Heart right ventricle (tissue), 16 donors: ENCODE measurements around the gene UPK1A. TPM values are rescaled to one million over a fixed set of nuclear protein-coding genes. Genes with fewer than 3 reads are reported as not detected.
A peak's percentile ranks its signal among the peaks of the same experiment; 100 is the strongest.

ENCODE experiments used
- ATAC-seq, 8 donors: fragments of 200-7000 bp; cut with Tn5 transposase; one replicate each; pipeline ENCODE4 v1.9.1; 2020; ENCODE audit warnings: mild to moderate bottlenecking in 8 of 8, moderate library complexity in 8 of 8, moderate number of reproducible peaks in 1 of 8
- DNase-seq, 2 donors: peaks; one replicate each; pipeline ENCODE4 v3.0.0-alpha.2; 2020
- H3K27ac ChIP-seq, 10 donors: fragments of 200-600 bp; sonication (generic) in 2 of 10; one replicate each; pipeline versions ENCODE4 v1.5.0 to v1.8.0; 2020 to 2022; ENCODE audit warnings: mild to moderate bottlenecking in 3 of 10
- H3K27me3 ChIP-seq, 7 donors: fragments of 200-600 bp; one replicate each; pipeline ENCODE4 v1.8.0; 2021 to 2022; ENCODE audit warnings: mild to moderate bottlenecking in 2 of 7
- H3K36me3 ChIP-seq, 9 donors: fragments of 200-600 bp; sonication (generic) in 1 of 9; one replicate each; pipeline versions ENCODE4 v1.5.0 to v1.8.0; 2020 to 2022; ENCODE audit warnings: mild to moderate bottlenecking in 2 of 9
- H3K4me1 ChIP-seq, 9 donors: fragments of 200-600 bp; sonication (generic) in 1 of 9; one replicate each; pipeline versions ENCODE4 v1.5.0 to v1.8.0; 2020 to 2022; ENCODE audit warnings: mild to moderate bottlenecking in 4 of 9
- H3K4me3 ChIP-seq, 10 donors: fragments of 200-600 bp; sonication (generic) in 2 of 10; one replicate each; pipeline versions ENCODE4 v1.5.0 to v1.8.0; 2020 to 2022; ENCODE audit warnings: mild to moderate bottlenecking in 7 of 10, moderate library complexity in 2 of 10
- H3K9me3 ChIP-seq, 11 donors: fragments of 200-600 bp in 10 of 11; sonication (generic) in 2 of 11; one replicate each; pipeline versions ENCODE4 v1.5.0 to v1.8.0; 2013 to 2022; ENCODE audit warnings: mild to moderate bottlenecking in 2 of 11, control low read depth in 1 of 11, moderate library complexity in 1 of 11
- WGBS, 2 donors: extraction: QIAGEN DNeasy Blood & Tissue Kit; methylation state at CpG; one replicate each; pipeline ENCODE4 v1.1.7; 2013; ENCODE audit warnings: inconsistent platforms in 1 of 2; 5-methylcytosine and 5-hydroxymethylcytosine counted together
- intact Hi-C, 10 donors: fragments of 100-400 bp; cut with DNase I; formaldehyde crosslinking; loops; one replicate each; pipeline versions ENCODE4 v1.11.1 to v1.14.2; 2022
- polyA plus RNA-seq, 2 donors: library from polyadenylated mRNA; stranded (reverse); fragments of 200-250 nt; gene quantifications; one replicate each; pipeline ENCODE4 v1.2.3, GENCODE V29; 2013
- total RNA-seq, 10 donors: library from RNA; stranded (reverse); fragmentation: NEBNext Ultra II Directional in 3 of 10; extraction: Animal tissue kit (Norgen Biotek cat#: 25700) in 3 of 10; gene quantifications; one replicate each; pipeline versions ENCODE4 v1.2.1 to v1.2.4, GENCODE V29; 2021 to 2023
- TF ChIP-seq, protein P1 (sequence below), 9 donors: fragments of 200-600 bp; sonication (generic) in 2 of 9; IDR thresholded peaks; one replicate each; pipeline versions ENCODE4 v1.5.0 to v1.8.0; 2021 to 2022; ENCODE audit warnings: antibody characterized with exemption in 9 of 9, mild to moderate bottlenecking in 5 of 9, moderate library complexity in 1 of 9
- donor health status: Arrhythmogenic right ventricular cardiomyopathy.
- donor health status: ischemic (EF 13 %, LVEDD 7.1; RV severe dilation, severe dysfunction).
- donor health status: healthy with polysubstance abuse.
- donor health status: DM: no; HTN: yes; CAD: no.
- donor health status: DM: no; HTN: no; CAD: no.
- donor health status: ischemic (EF 25% LVEDD 6.9; RV normal size, moderate dysfunction).
- donor health status: ischemic (EF 25% LVEDD 5.7; RV mildly dilated, moderate dysfunction).
- donor health status: healthy.
- donor health status: DM: yes; HTN: yes; CAD: no.
- donor health status: Ischemic cardiomyopathy.
- donor health status: ischemic (EF 35%, LVEDD 5.7; RV mildly dilated, moderate dysfunction).
- donor health status: nonischemic (EF 11% LVEDD 7.7; RV severe dilation, severe dysfunction).
- donor health status: DM: yes; HTN: yes; CAD: no.
- donor health status: PGD.
- donor health status: ischemic (EF 29% LVEDD 5.4; RV normal size, mild dysfunction).
- donor health status: nonischemic (EF 23%, LVEDD 6.1; RV moderate dilation, normal function).

Gene UPK1A
- total and polyA plus RNA-seq, 12 donors = 0.03 to 0.38 TPM; not detected in 10

GRCh38 chr19:35637165-35637564 is 29.2 kb upstream of the UPK1A start:
- intact Hi-C loops = no loop called here
- no peak for ATAC-seq
- 90 to 95% methylated on average over 25 of the region's 25 CpGs for WGBS, 2 donors
- no peak overlapping the region for H3K4me3 ChIP-seq
- no peaks in the 10 kb centered on the region for H3K27me3 ChIP-seq
- no peak for DNase-seq
- H3K9me3 ChIP-seq = no peaks in the 10 kb centered on the region
- peaks cover 6 to 64% (median 52%) of the 10 kb centered on the region in 9 donors for H3K36me3 ChIP-seq
- no peak overlapping the region for H3K27ac ChIP-seq
- peaks cover 0 to 11% (median 0%) of the 10 kb centered on the region in 9 donors for H3K4me1 ChIP-seq
- TF ChIP-seq, protein P1, sequence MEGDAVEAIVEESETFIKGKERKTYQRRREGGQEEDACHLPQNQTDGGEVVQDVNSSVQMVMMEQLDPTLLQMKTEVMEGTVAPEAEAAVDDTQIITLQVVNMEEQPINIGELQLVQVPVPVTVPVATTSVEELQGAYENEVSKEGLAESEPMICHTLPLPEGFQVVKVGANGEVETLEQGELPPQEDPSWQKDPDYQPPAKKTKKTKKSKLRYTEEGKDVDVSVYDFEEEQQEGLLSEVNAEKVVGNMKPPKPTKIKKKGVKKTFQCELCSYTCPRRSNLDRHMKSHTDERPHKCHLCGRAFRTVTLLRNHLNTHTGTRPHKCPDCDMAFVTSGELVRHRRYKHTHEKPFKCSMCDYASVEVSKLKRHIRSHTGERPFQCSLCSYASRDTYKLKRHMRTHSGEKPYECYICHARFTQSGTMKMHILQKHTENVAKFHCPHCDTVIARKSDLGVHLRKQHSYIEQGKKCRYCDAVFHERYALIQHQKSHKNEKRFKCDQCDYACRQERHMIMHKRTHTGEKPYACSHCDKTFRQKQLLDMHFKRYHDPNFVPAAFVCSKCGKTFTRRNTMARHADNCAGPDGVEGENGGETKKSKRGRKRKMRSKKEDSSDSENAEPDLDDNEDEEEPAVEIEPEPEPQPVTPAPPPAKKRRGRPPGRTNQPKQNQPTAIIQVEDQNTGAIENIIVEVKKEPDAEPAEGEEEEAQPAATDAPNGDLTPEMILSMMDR (IDR thresholded peaks at IDR 0.05) = no peak

- DNase-seq (no peak), ATAC-seq (no peak)
- TF ChIP-seq, protein P1 (IDR thresholded peaks at IDR 0.05) = no peak
- no peaks in the 10 kb centered on the region for H3K27me3 ChIP-seq
- H3K4me3 ChIP-seq = no peak overlapping the region
- peaks cover 0 to 43% (median 40%) of the 10 kb centered on the region in 9 donors for H3K36me3 ChIP-seq
- H3K4me1 ChIP-seq = peaks cover 0 to 31% (median 11%) of the 10 kb centered on the region in 9 donors
- intact Hi-C loops = no loop called here
- WGBS, 2 donors = 48 to 57% methylated on average over 6 of the region's 6 CpGs
- no peaks in the 10 kb centered on the region for H3K9me3 ChIP-seq
- no peak overlapping the region for H3K27ac ChIP-seq
These were observed 27.0 kb upstream of the UPK1A start for GRCh38 chr19:35639321-35639639.

DNA sequence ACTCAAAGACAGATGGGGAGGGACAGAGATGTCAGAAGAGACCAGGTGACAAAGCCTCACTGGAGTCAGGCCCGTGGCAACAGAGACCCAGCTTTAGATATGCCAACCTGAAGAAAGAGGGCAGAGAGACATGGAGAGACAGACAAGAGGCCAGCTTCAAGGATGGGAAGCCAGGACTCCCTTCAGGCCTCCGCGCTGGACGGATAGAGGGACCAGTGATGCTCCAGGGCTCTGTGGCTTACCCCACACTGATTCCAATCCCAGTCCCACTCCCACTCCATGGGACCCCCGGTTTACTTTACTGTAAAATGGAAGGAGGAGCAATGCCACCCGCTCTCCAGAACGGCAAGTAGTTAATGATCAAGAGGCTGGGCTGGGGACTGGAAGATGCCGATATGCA is 26.5 kb upstream of the UPK1A start:
- Histone ChIP-seq H3K4me1 (peaks cover 4 to 35% (median 17%) of the 10 kb centered on the region in 9 donors), H3K27ac (no peak overlapping the region), H3K27me3 (no peaks in the 10 kb centered on the region), H3K36me3 (peaks cover 0 to 37% (median 34%) of the 10 kb centered on the region in 9 donors), H3K4me3 (no peak overlapping the region), H3K9me3 (no peaks in the 10 kb centered on the region)
- TF ChIP-seq, protein P1 (IDR thresholded peaks at IDR 0.05) = no peak
- ATAC-seq = no peak
- WGBS, 2 donors = 86 to 89% methylated on average over 8 of the region's 8 CpGs
- intact Hi-C loops = loop anchor here in 3 of 10 donors (5.0 to 10.0 kb wide), 2 partner anchors 93 to 95 kb away; partner anchors contain the start of gene TMEM147 (in 3 of the 3)
- DNase-seq = no peak

DNA sequence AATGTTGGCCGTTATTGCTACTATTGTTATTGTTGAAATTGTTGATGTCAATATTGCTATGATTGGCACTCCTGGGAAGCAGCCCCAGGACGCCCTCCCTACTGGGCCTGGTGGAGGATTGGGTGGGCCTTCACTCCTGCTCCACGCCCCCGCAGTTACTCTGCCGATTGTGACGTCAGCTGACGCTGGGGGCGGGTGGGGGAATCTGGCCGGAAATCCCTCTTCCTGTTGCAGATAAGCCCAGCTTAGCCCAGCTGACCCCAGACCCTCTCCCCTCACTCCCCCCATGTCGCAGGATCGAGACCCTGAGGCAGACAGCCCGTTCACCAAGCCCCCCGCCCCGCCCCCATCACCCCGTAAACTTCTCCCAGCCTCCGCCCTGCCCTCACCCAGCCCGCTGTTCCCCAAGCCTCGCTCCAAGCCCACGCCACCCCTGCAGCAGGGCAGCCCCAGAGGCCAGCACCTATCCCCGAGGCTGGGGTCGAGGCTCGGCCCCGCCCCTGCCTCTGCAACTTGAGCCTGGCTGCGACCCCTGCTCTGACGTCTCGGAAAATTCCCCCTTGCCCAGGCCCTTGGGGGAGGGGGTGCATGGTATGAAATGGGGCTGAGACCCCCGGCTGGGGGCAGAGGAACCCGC is 24.7 kb upstream of the UPK1A start, which contains the start of gene ETV2:
TSS of gene ETV2 (plus strand) at position 231 of the 637 bp plus-strand sequence. CDS start 716 bp downstream, outside the sequence.
- TF ChIP-seq, protein P1 (IDR thresholded peaks at IDR 0.05) = no peak
- Histone ChIP-seq H3K4me1 (peaks cover 5 to 41% (median 23%) of the 10 kb centered on the region in 9 donors), H3K27ac (peak within 1 kb of the TSS in 1 of 10 donors; percentile 66), H3K9me3 (no peaks in the 10 kb centered on the region), H3K4me3 (no peak within 1 kb of the TSS), H3K27me3 (no peaks in the 10 kb centered on the region), H3K36me3 (peaks cover 0 to 19% (median 16%) of the 10 kb centered on the region in 9 donors)
- ATAC-seq (no peak), DNase-seq (peak; percentile 46 to 55)
- intact Hi-C loops = loop anchor here in 3 of 10 donors (5.0 to 10.0 kb wide), 2 partner anchors 94 to 97 kb away; partner anchors contain the start of gene TMEM147 (in 3 of the 3)
- 13 to 21% methylated on average over 28 of the region's 28 CpGs for WGBS, 2 donors
